NOMO-1 (cell line): Measurements from ENCODE around the gene C10orf90.

ENCODE experiments used
- DNase-seq, 2 experiments: peaks; one replicate each; lab custom pipeline; 2025; ENCODE audit not compliant: unreplicated experiment in 2 of 2; lab: John Stamatoyannopoulos, UW

C10orf90 gene, protein sequence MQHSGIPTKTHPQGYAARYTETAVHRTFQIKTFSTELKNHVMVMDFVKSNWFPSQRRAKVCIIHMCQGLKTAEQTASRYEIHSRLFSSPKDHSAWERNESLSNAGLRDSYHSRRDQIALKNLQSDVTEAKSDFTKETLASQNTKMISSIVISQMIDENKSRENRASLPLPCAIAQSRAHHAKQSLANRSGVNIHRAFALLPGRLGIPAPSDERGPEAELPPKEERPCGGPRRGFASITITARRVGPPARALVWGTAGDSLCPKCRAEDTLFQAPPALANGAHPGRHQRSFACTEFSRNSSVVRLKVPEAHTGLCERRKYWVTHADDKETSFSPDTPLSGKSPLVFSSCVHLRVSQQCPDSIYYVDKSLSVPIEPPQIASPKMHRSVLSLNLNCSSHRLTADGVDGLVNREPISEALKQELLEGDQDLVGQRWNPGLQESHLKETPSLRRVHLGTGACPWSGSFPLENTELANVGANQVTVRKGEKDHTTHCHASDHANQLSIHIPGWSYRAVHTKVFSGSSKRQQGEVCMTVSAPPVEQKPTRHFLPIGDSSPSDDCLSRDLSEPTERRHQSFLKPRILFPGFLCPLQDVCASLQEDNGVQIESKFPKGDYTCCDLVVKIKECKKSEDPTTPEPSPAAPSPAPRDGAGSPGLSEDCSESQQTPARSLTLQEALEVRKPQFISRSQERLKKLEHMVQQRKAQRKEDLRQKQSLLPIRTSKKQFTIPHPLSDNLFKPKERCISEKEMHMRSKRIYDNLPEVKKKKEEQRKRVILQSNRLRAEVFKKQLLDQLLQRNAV

DNA sequence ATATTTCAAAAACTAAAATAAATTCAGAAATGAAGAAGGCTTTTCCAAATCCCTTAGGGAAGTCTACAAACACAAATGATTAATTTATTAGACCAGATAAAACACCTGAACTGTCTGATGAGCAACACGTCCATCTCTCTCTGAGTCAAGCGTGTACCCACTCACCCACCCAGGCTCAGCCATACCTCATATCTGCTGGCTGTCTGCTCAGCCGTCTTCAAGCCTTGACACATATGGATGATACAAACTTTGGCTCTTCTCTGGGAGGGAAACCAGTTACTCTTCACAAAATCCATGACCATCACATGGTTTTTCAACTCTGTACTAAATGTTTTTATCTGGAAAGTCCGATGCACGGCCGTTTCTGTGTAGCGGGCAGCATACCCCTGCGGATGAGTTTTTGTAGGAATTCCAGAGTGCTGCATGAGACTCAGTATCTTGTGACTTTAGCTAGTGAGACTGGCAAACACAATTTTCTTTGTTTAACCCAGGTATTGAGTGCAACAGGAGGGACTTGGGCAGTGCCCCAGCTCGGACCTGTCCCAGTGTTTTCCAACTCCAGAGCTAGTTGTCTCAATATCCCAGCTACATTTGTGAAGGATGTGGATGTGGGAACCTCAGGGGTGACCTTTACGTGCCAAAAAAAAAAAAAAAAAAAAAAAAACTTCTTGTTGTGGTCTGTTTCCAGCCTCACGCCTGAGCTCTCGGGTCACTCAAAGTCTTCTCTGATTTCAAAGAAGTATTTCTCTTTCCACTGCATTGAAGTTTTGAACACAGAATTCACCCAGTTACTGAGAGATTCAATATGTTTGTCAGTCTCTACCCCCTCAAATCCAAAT, at the start of gene C10orf90:
C10orf90 (minus strand) TSS at position 638 of the 839 bp plus-strand sequence; CDS start at position 425, 213 bp downstream.
- DNase-seq, result no peak

DNA sequence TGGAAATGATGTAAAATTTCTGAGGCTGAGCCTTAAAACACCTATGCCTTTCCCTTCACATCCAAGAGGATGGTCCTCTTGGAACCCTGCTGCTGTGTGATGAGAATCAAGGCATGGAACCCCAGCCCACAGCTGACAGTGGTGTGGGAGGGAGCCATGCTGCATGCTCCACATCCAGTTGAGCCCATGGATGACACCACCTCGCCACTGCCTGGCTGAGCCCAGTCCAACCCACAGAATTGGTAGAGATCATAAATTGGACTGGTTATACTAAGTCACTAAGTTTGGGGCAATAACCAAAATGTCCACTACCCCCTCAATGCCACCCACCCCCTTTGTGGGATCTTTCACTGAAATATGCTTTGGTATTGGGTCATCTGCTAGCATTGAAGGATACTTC, 45.9 kb upstream of the C10orf90 start:
- DNase-seq, result no peak

DNA sequence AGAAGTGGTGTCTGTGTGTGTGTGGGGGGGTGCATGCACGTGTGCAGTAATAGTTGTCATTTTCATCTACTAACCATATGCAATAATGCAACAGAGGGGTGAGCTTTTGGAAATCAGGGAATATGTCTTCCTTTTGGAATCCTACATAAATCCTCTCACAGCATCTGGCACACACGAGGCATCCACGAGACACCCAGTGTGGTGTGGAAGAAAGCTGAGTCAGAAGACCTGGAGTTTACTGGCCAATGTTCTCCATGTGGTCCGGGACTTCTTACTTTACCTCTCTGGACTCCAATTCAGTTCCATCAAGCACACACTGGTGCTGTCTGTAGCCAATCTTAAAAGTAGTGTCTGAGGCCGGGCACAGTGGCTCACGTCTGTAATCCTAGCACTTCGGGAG, 43.1 kb upstream of the C10orf90 start:
- no peak for DNase-seq

DNA sequence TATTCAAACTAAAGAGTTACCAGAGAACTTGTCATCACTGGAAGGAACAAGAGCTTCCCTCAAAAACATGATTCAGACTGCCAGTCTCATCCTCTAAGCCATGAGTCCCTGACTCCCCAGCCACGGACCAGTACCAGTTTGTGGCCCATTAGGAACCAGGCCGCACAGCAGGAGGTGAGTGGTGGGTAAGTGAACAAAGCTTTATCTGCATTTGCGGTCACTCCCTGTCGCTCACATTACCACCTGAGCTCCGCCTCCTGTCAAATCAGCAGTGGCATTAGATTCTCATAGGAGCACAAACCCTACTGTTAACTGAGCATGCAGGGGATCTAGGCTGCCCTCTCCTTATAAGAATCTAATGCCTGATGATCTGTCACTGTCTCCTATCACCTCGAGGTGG, 42.2 kb upstream of the C10orf90 start:
- DNase-seq, result no peak

DNA sequence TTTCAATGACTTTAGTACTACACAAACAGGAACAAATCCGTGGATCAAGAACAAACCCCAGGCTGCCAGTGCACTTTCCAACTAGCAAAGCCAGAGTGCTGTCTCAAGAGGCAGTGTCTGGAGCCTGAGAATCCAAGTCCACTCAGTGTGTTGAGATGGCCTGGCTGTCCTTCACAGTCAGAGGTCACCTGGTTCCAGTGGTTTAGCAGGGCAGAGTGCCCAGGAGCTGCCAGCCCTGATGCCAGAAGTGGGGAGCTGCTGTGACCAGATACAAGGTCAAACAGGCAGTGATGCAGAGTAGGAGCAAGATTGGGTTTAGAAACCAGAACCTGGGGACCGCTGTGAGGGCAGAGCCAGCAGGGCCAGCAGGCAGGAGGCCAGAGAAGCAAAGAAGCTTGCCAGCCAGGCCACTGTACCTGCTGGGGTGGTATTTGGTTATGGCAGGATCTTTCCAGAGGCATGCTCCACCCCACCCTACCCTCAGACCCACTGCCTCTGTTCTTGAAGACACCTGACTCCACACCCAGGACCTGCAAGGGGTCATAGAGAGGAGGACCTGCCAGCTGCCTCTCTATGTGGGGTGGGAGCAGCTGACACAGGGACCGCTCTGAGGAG, 35.6 kb upstream of the C10orf90 start:
- no peak for DNase-seq

DNA sequence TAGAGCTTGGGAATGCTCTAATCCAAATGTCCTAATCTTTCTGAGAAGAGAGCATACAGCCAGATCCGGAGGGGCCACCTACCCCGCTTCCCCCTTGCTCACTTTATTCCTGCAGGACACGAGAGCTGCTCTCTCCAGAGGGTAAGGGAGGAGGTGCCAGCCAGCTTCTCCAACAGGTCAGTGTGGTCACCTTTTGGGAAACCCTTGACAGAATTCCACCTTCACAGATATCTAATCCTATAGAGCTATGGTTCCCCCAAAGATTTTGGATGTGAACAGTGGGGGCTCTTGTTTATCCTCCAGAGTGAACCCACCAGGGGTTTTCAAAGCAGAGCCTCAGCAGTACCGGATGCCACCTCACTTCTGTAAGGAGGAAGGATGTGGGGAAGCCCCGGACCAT, 34.6 kb upstream of the C10orf90 start:
- DNase-seq, result no peak

DNA sequence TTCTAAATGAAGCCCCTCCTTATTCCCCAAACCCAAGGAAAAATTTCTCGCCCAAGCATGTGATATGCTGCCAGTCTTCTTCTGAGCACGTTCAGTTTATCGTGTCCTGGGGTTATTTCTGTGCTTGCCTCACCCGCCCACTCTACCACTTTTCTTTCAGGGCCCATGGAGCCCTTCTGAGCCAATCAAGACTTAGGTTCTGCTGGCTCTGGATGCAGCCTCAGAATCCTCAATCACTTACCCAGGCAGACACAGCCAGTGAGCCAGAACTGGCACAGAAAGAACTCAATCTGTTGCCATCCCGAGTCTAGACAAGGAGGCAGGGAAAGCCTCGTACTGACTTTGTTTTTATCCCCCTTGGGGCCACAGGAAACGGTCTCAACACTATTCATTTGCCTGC, 34.2 kb upstream of the C10orf90 start:
- no peak for DNase-seq

DNA sequence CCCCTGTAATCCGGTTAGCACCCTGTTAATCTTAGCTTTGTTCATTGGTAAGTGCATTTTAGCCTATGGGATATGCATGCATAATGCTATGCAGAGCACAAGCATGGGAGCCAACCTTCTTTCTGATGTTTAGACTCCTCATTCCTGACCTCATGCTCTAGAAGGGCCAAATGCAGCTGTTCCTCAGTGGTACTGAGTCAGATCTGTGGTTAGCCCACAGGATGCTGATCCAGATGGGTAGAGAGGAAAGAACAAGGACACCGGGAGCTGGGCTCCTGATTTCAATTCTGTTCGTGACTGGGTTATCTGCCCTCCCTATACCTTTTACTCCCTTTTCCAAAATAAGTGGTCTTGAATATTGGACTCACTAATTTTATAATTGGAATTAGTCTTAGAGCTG, 31.7 kb upstream of the C10orf90 start:
- DNase-seq, result no peak

DNA sequence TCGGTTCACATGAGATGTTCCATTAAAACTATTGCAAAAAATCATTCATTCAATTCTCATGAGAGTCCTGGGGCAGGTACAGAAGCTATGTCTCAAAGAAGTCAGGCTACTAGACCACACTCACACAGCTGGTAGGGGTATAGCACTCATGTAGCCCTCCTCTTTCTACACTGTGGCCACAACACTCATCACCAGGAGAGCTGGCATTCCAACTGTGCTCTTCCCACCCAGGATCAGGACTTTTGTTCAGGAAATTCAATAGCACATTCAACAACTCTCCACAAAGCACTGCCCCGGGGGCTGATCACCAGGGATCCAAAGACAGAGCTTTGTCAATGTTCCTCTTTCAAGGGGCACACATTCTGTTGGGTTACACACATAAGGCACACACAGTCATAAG, 31.0 kb upstream of the C10orf90 start:
- no peak for DNase-seq

DNA sequence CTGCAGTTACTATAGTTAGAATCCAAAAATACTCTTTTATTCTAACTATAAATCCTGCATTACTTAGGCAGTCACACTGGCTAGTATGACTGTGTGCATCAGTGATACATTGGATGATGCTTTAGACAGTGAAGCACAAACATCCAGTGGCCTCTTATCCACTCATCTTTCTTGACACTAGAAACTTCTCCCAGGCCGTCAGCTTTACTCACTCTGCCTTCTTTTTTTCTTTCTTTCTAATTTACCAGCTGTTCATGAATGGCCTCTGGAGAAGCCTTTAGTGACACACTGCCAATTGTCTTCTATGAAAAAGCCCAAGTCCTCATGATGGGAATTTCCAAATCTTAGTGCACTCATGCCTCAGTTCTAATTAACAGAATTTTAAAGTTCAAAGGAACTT, 26.2 kb upstream of the C10orf90 start:
- no peak for DNase-seq

DNA sequence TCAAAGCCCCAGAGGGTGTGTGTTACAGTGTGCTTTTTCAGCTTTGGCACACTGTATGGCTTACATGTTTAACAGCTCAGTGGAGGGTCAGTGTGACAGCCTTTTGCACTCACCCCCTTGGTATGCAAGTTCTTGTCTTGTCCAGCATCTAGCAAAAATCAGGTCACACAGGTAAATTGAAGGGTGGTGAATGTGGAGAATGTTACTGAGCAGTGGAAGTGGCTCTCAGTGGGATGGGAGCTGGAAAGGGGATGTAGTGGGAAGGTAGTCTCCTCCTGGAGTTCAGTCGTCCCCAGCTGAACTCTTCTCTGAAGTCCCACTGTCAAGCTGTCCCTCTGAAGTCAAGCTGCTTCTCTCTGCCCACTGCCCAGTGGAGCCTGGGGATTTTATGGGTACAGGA, 21.0 kb upstream of the C10orf90 start:
- no peak for DNase-seq

DNA sequence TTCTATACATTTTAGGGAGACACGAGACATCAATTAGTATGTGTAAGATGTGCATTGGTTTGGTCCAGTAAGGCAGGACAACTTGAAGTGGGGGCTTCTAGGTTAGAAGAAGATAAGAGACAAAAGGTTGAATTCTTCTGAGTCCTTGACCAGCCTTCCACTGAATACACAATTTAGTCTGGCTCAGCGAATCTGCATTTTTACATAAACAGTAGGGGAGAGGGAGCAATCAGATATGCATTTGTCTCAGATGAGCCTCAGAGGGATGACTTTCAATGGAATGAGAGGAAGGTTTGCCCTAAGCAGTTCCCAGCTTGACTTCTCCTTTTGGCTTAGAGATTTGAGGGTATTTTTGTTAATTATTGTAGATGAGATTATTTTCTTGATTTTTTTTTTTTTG, 20.0 kb upstream of the C10orf90 start:
- DNase-seq, result no peak

DNA sequence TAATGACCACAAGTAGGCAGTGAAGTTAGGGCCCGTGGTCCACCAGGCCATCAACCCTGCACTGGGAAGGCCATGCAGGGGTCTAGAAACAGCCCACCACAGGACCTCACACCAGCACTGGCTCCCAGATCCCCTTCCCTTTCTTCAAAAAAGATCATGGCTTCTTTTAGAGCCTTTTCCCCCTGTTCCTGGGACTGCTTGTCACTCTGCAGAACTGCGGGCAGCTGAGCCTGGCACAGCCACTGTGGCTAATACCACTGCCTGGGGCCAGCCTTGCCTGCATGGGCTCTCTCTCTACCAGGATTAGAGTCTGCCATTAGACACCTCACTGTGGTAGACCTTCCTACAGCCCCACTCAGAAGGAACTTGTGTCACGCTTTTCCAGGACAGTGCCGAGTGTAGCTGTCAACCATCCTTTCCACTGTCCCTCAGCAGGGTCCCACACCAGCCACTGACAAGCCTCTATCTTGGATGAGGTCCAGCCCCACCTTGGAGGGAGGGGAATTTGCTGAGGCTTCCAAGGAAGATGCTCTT, 19.0 kb upstream of the C10orf90 start:
- no peak for DNase-seq

DNA sequence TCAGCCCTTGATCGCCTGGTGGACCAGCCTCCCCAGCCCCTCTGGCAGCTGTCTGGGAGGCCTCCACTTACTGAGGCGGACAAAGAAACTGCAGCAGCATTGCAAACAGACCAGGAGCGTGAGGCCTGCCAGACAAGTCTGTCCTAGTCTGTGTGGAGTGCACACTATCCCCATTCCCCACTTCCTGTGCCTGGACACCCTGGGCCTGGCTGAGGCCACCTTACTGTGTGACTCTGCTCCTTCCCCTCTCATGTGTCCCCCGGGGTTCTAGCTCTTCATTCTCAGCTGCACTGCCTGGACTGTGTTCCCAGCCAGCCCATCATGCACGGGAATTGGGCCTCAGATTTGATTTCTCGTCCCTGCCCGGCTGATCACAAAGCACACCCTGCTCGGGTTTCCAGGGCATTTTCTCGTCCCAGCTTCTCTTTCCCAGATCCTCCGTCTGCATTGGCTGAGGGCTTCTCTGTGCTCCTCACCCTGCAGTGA, 16.7 kb upstream of the C10orf90 start:
- no peak for DNase-seq

DNA sequence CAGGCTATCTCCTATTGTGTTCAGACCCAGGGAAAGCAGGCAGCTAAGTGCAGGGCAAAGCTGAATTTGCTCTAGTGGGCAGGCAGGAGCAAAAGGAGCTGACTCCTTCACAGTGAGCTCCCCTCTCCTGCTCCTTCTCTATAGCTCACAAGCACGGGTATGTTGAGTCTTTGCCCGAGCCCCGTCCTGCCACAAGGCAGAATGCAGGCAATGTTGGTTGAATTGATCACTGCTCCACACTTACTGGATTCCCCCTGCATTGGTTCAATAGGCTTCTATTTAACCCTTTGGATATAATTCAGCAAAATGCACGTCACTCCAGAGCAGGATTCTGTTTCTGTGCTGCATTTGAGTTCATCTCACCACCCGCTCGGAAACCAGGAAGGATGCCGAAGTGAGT, 16.2 kb upstream of the C10orf90 start:
- no peak for DNase-seq

DNA sequence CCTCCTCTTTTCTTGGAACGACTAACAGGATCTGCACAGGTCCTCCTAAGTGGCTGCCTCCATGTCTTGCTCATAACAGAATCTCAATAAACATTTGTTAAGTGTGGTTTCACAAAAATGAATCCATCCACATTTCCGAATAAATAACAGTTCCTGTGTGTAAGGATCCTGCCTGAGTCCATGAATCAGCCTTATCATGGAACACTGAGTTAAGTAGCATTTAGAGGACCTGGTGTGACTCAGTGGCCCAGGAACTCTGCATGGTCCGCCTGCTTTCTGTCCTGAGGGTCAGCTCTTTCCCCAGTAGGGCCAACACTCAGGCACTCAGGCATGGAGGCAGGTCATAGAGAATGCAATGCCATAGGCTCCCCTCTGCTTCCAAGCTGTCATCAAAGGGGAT, 15.8 kb upstream of the C10orf90 start:
- no peak for DNase-seq

DNA sequence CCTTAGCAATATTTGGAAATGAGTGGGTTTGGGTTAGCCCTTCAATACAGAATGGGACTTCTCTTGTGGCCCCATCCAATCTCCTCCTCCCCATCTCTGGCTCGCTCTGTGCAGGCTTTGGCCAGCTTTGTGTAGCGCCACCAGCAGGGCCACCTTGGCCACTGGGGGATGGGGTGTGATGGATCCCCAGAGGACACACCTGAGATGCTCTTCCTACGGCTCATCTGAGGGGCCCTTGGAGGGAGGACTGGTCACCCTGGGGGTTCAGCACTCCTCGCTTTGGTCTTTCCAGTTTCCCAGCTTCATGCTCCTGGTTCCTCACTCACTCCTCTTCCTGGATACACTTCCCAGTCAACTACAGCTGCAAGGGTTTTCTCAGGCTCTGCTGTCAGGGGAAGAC, 15.3 kb upstream of the C10orf90 start:
- no peak for DNase-seq

DNA sequence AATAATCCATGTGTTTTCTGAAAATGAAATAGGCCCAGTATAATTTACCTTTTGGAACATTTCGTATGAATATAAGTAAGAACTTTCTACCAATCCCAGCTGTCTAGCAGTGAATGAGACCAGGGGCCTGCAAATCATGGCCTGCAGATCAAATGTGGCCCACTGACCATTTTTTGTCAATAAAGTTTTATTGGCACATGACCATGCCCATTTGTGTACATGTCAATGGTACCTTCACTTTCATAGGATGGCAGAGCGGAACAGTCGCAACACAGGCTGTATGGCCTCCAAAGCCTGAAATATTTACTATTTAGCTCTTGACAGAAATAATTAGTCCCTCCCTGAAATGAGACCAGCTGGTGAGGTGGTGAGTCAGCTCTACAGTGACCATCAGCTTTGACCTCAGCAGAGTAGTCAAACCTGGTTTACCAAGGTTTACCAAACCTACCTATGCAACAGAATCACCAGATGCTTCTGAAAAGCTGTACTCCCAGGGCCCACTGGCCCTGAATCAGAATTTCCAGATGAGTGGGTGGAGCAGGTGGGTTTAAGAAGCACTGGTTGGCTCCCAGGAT, 13.8 kb upstream of the C10orf90 start:
- DNase-seq, result no peak

DNA sequence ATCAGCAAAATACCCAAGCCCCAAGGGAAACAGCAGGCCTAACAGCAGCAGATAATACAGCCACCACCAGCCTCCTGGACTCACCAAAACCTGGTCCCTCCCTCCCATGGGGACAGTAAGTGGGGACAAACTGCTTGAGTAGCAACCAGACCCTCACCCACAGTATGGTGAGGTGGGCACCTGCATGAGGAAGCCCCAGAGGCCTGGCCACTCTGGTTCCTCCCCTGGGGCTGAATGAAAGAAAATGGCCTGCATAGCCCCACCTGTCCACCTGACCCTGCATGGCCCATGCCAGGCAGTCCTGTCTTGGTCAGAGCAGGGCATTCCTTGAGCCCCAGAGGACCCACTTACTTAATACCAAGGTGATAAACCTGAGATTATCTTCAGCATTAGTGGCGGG, 13.0 kb upstream of the C10orf90 start:
- no peak for DNase-seq
